Neural progenitor cell (in vitro differentiated cells): ENCODE measurements around the gene EXD3. TPM values are rescaled to one million over a fixed set of nuclear protein-coding genes. Genes with fewer than 3 reads are reported as not detected.

Experiments
- DNase-seq: peaks from one replicate; pipeline ENCODE4 v3.0.0-alpha.2; 2016; ENCODE audit warnings: low spot score
- H2AFZ ChIP-seq: fragments of 200-600 bp; sonication (generic); replicated peaks from 2 replicates; pipeline ENCODE4 v1.6.1; 2016; ENCODE audit warnings: antibody characterized with exemption
- H3F3A ChIP-seq: fragments of 200-600 bp; sonication (generic); 2 replicates; pipeline ENCODE4 v1.6.1; 2016; ENCODE audit warnings: antibody characterized with exemption, low read depth
- H3K27ac ChIP-seq: fragments of 200-600 bp; sonication (generic); 2 replicates; pipeline ENCODE4 v1.5.1; 2016; ENCODE audit warnings: mild to moderate bottlenecking
- H3K27me3 ChIP-seq: fragments of 200-600 bp; sonication (generic); 2 replicates; pipeline ENCODE4 v1.6.1; 2016; ENCODE audit warnings: mild to moderate bottlenecking, moderate library complexity
- H3K36me3 ChIP-seq: fragments of 200-600 bp; sonication (generic); 2 replicates; pipeline ENCODE4 v1.5.1; 2016
- H3K4me1 ChIP-seq: fragments of 200-600 bp; sonication (generic); 2 replicates; pipeline ENCODE4 v1.6.1; 2016; ENCODE audit warnings: mixed run types
- H3K4me2 ChIP-seq: fragments of 200-600 bp; sonication (generic); 2 replicates; pipeline ENCODE4 v1.6.1; 2016
- H3K4me3 ChIP-seq: fragments of 200-600 bp; sonication (generic); 2 replicates; pipeline ENCODE4 v1.5.1; 2016
- H3K79me2 ChIP-seq: fragments of 200-600 bp; sonication (generic); 2 replicates; pipeline ENCODE4 v1.6.1; 2016; ENCODE audit warnings: low read depth
- H3K9ac ChIP-seq: fragments of 200-600 bp; sonication (generic); 2 replicates; pipeline ENCODE4 v1.6.1; 2016
- H3K9me3 ChIP-seq: fragments of 200-600 bp; sonication (generic); 2 replicates; pipeline ENCODE4 v1.5.1; 2016; ENCODE audit warnings: low read depth
- H4K20me1 ChIP-seq: fragments of 200-600 bp; sonication (generic); 2 replicates; pipeline ENCODE4 v1.6.1; 2016; ENCODE audit warnings: low read depth
- H3K27ac Mint-ChIP-seq: 3 replicates; pipeline ENCODE4 v1.8.0; 2021; ENCODE audit warnings: mixed read lengths
- H3K27me3 Mint-ChIP-seq: 2 replicates; pipeline ENCODE4 v1.8.0; 2022; ENCODE audit warnings: low read depth, mild to moderate bottlenecking, inconsistent platforms, moderate library complexity, mixed read lengths; ENCODE audit not compliant: insufficient read depth
- H3K36me3 Mint-ChIP-seq: 3 replicates; pipeline ENCODE4 v1.8.0; 2021; ENCODE audit warnings: mixed read lengths
- H3K4me1 Mint-ChIP-seq: 3 replicates; pipeline ENCODE4 v1.8.0; 2021; ENCODE audit warnings: mixed read lengths
- H3K4me3 Mint-ChIP-seq: 3 replicates; pipeline ENCODE4 v1.8.0; 2021; ENCODE audit warnings: mild to moderate bottlenecking, moderate library complexity, mixed read lengths
- H3K9me3 Mint-ChIP-seq: 3 replicates; pipeline ENCODE4 v1.8.0; 2020; ENCODE audit warnings: mixed read lengths
- EZH2 ChIP-seq: fragments of 200-600 bp; sonication (generic); IDR thresholded peaks from 2 replicates; pipeline ENCODE4 v1.6.1; 2017; ENCODE audit warnings: antibody characterized with exemption, mild to moderate bottlenecking, moderate library complexity
- EZH2phosphoT487 ChIP-seq: fragments of 200-600 bp; sonication (generic); IDR thresholded peaks from 2 replicates; pipeline ENCODE4 v1.6.1; 2017; ENCODE audit warnings: antibody characterized with exemption
- total RNA-seq: library from RNA; depleted of rRNA; stranded (reverse); fragments of >200 nt; gene quantifications from 2 replicates; pipeline ENCODE4 v1.2.3, GENCODE V29; 2015; ENCODE audit warnings: low replicate concordance
- TF ChIP-seq, protein P1 (sequence below): fragments of 200-600 bp; sonication (generic); IDR thresholded peaks from 2 replicates; pipeline ENCODE4 v1.5.1; 2017; ENCODE audit warnings: antibody characterized with exemption, mild to moderate bottlenecking

EXD3 gene
- total RNA-seq, 1 donor from 2014 or later = 4.7 TPM

DNA sequence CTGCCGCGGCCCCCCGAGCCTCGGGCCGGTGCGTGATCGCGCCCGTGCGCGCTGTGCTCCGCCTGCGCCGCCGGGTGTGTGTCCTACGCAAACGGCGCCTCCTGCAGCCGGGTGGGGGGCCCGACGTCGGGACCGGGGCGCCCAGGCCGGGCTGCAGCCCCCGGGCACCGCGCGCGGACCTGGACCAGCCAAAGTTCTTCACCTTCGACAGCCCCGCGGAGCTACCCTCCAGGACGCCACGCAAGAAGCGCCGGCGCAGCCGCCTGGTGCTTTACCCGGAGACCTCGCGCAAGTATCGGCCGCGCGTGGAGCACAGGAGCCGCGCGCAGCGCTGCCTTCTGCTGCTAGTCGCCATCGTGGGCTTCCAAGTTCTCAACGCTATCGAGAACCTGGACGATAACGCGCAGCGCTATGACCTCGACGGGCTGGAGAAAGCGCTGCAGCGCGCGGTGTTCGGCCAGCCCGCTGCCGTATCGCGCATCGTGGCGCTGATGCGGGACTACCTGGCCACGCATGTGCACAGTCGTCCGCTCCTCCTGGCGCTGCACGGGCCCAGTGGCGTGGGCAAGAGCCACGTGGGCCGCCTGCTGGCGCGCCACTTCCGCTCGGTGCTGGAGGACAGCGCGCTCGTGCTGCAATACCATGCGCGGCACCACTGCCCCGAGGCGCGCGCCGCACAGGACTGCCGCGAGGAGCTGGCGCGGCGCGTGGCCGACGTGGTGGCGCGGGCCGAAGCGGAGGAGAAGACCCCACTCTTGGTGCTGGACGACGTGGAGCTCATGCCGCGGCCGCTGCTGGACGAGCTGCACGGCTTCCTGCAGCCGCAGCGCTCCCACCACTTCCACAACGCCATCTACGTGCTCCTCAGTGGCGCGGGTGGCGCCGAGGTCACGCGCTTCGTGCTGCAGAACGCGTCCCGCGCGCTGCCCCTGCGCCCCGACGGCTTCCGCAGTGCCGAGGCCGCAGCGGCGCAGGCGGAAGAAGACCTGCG lies 143.9 kb downstream of the EXD3 start:
- H2AFZ ChIP-seq = no peak overlapping the region
- no peaks in the 10 kb centered on the region for H4K20me1 ChIP-seq
- Mint-ChIP-seq H3K27ac (no peak overlapping the region), H3K27me3 (peaks cover 14% of the 10 kb centered on the region), H3K4me3 (no peak overlapping the region), H3K9me3 (peaks cover 3% of the 10 kb centered on the region), H3K36me3 (no peaks in the 10 kb centered on the region), H3K4me1 (peaks cover 21% of the 10 kb centered on the region)
- H3F3A ChIP-seq = peaks cover 25% of the 10 kb centered on the region
- H3K4me1 ChIP-seq = peaks cover 24% of the 10 kb centered on the region
- H3K36me3 ChIP-seq = no peaks in the 10 kb centered on the region
- H3K9ac ChIP-seq = no peak overlapping the region
- no peak overlapping the region for H3K27ac ChIP-seq
- no peak overlapping the region for H3K4me3 ChIP-seq
- DNase-seq = no peak
- H3K9me3 ChIP-seq = no peaks in the 10 kb centered on the region
- no peaks in the 10 kb centered on the region for H3K79me2 ChIP-seq
- H3K4me2 ChIP-seq = no peak overlapping the region
- TF ChIP-seq EZH2phosphoT487 (no peak), EZH2 (no peak)
- TF ChIP-seq, protein P1, sequence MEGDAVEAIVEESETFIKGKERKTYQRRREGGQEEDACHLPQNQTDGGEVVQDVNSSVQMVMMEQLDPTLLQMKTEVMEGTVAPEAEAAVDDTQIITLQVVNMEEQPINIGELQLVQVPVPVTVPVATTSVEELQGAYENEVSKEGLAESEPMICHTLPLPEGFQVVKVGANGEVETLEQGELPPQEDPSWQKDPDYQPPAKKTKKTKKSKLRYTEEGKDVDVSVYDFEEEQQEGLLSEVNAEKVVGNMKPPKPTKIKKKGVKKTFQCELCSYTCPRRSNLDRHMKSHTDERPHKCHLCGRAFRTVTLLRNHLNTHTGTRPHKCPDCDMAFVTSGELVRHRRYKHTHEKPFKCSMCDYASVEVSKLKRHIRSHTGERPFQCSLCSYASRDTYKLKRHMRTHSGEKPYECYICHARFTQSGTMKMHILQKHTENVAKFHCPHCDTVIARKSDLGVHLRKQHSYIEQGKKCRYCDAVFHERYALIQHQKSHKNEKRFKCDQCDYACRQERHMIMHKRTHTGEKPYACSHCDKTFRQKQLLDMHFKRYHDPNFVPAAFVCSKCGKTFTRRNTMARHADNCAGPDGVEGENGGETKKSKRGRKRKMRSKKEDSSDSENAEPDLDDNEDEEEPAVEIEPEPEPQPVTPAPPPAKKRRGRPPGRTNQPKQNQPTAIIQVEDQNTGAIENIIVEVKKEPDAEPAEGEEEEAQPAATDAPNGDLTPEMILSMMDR = no peak
- peaks cover 62% of the 10 kb centered on the region for H3K27me3 ChIP-seq

DNA sequence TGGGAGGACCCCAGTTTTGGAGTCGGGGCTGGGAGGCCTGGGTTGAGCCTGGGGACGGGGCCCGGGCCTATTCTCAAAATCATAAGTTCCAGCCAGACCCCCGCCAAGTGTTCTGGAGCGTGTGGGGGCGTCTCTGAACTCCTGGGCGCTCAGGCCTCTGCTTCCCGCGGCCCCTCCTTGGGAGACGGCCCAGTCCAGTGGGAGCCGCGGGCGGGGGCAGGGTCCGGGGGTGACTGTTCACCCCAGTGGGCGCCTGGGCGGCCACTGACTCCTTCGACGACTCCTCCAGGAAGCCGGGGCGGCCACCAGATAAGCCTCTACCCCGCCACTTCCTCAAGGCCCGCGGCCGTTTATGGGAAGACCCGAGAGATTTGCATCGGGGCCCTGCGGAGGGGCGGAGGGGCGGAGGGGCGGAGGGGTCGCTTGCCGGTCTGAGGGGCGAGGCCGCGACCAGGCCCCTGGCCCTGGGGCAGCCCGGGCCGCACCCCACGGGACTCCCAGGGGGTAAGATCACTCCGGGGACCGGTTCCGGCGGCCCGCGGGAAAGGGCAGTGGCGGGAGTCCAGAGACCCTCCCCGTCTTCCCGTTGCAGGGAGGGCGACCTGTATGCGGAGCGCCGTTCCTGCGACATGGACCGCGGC lies 144.8 kb downstream of the EXD3 start:
- H3K4me3 Mint-ChIP-seq = no peak overlapping the region
- no peak for DNase-seq

DNA sequence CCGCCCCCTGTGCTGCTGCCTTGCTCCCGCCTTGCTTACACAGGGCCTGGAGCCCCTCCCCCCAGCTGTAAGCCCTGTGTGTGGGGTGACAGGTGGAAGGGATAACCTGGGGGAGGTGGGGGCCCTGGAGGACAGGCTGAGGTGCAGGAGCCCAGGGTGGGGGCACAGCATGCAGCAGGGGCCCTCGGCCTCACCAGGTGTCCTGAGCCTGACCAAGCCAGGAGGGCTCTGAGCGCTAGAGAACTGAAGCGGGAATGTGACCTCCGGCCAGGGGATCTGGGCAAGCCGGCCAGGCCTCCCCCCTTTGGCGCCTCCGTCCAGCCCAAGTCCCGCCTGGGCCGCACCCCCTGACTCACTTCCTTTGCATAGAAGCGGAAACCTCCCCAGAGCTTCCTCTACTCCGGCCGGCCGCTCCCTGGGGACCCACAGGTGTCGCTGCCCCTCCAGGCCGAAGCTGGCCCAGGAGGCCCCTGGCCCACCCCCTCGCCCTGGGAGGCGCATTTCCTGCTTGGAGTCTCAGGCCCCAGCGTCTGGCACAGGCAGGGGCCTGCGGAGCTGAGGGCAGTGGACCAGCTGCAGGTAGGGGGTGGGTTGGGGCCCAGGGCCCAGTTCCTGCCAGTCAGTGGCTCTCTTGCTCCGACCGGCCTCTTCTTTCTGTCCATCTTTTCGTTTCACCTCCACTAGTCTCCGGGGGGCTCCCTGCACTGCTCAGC lies 145.5 kb downstream of the EXD3 start, which contains the start of gene TOR4A:
TOR4A (plus strand) TSS at position 398 of the 713 bp plus-strand sequence. CDS start 964 bp downstream, outside the sequence.
- H3K4me3 Mint-ChIP-seq = no peak within 1 kb of the TSS
- H4K20me1 ChIP-seq = no peaks in the 10 kb centered on the region
- peaks cover 19% of the 10 kb centered on the region for H3K4me1 Mint-ChIP-seq
- H3K27me3 ChIP-seq = peaks cover 46% of the 10 kb centered on the region
- peaks cover 21% of the 10 kb centered on the region for H3F3A ChIP-seq
- H3K9ac ChIP-seq = no peak within 1 kb of the TSS
- no peaks in the 10 kb centered on the region for H3K36me3 ChIP-seq
- peaks cover 10% of the 10 kb centered on the region for H3K27me3 Mint-ChIP-seq
- H3K9me3 Mint-ChIP-seq = peaks cover under 1% of the 10 kb centered on the region
- H3K4me2 ChIP-seq = peak within 1 kb of the TSS; percentile 72
- DNase-seq = peak; percentile 75
- TF ChIP-seq, protein P1 = no peak
- TF ChIP-seq EZH2 (no peak), EZH2phosphoT487 (no peak)
- no peak within 1 kb of the TSS for H2AFZ ChIP-seq
- no peaks in the 10 kb centered on the region for H3K36me3 Mint-ChIP-seq
- peaks cover 24% of the 10 kb centered on the region for H3K4me1 ChIP-seq
- no peaks in the 10 kb centered on the region for H3K79me2 ChIP-seq
- no peaks in the 10 kb centered on the region for H3K9me3 ChIP-seq
- H3K4me3 ChIP-seq = peak within 1 kb of the TSS; percentile 13
- peak within 1 kb of the TSS; percentile 83 for H3K27ac Mint-ChIP-seq
- H3K27ac ChIP-seq = peak within 1 kb of the TSS; percentile 76

More for the DNA sequence above, 144.8 kb downstream of the EXD3 start:
- no peak overlapping the region for H2AFZ ChIP-seq
- H3K4me2 ChIP-seq = peak overlapping the region; percentile 72
- Mint-ChIP-seq H3K27me3 (peaks cover 12% of the 10 kb centered on the region), H3K9me3 (peaks cover 3% of the 10 kb centered on the region), H3K36me3 (no peaks in the 10 kb centered on the region), H3K4me1 (peaks cover 21% of the 10 kb centered on the region), H3K27ac (no peak overlapping the region)
- peak overlapping the region; percentile 13 for H3K4me3 ChIP-seq
- H3K9me3 ChIP-seq = no peaks in the 10 kb centered on the region
- TF ChIP-seq, protein P1 = no peak
- peaks cover 24% of the 10 kb centered on the region for H3K4me1 ChIP-seq
- no peaks in the 10 kb centered on the region for H4K20me1 ChIP-seq
- peaks cover 25% of the 10 kb centered on the region for H3F3A ChIP-seq
- H3K9ac ChIP-seq = no peak overlapping the region
- peaks cover 53% of the 10 kb centered on the region for H3K27me3 ChIP-seq
- no peaks in the 10 kb centered on the region for H3K36me3 ChIP-seq
- no peaks in the 10 kb centered on the region for H3K79me2 ChIP-seq
- no peak overlapping the region for H3K27ac ChIP-seq
